HG03064 (cell line): Measurements from ENCODE around the gene NAP1L3.

ENCODE experiments used
- ATAC-seq: cut with Tn5 transposase; IDR thresholded peaks from one replicate; pipeline ENCODE4 v1.9.1; 2021; ENCODE audit warnings: low read depth; ENCODE audit not compliant: unreplicated experiment

Gene NAP1L3, protein sequence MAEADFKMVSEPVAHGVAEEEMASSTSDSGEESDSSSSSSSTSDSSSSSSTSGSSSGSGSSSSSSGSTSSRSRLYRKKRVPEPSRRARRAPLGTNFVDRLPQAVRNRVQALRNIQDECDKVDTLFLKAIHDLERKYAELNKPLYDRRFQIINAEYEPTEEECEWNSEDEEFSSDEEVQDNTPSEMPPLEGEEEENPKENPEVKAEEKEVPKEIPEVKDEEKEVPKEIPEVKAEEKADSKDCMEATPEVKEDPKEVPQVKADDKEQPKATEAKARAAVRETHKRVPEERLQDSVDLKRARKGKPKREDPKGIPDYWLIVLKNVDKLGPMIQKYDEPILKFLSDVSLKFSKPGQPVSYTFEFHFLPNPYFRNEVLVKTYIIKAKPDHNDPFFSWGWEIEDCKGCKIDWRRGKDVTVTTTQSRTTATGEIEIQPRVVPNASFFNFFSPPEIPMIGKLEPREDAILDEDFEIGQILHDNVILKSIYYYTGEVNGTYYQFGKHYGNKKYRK

DNA sequence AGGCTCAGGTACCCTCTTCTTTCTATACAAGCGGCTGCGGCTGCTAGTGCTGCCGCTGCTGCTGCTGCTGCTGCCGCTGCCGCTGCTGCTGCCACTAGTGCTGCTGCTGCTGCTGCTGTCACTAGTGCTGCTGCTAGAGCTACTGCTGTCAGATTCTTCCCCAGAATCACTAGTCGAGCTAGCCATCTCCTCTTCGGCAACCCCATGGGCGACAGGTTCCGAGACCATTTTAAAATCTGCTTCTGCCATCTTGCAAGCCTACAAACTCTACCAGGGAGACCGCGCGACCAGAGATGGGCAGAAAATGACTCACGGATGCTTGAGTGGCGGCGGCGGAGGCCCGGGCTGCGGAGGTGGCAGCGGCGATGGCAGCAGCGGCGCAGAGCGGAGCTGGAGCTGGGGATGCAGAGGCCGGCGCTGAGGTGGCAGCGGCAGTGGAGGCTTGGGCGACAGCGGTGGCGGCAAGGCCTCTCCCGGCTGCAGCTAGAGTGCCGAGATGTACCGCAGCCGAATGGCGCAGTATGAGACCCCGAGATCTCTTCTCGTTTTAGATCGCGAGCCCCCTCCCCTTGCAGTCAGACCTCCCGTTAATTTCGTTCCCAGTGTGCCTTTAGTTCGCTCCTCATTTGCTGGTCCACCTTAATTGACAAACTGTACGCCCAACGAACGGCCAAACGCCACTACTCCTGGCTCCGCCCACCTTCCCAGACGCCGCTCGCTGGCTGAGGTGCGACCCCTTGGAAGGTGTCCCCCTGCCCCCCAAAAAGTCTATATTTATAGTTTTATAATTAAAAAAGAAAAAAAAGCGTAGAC, at the start of gene NAP1L3:
NAP1L3 (minus strand) TSS at position 523 of the 813 bp plus-strand sequence; CDS start at position 249, 274 bp downstream.
- peak; percentile 59 for ATAC-seq

DNA sequence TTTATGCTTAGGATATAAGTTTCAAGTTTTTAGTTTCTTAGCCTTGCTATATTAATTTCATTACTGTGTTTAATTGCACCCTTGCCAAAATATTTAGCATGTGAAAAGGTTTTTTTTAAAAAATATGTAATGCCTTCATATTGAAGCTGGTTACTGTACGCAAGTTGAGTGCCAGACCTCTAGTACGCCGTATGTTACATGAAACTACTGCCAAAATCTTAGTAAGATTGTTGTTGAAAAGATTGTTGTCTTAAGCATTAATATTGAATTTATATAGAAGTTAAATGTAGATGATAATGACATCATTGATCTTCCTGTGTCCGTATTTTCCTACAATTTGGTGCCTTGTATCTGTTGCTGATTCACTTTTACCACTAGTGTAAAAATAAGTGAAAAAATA, 37.7 kb upstream of the NAP1L3 start:
- no peak for ATAC-seq

DNA sequence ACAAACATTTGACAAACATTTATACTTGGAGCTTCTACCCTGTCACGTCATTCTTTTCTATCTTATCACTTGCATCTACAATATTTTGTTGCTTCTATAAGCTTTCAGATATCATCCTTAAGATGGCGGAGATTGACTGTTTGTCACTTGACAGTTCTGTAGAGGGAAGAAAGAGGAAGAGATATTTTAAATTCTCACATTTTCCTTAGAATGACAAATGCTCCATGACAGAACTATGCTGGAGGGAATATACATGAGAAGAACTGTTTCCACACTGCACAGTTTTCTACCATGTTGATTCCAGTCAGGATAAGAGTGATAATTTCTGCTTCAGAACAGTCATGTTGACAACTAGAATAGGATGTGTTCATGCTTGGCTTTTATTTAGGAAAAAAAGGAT, 30.3 kb upstream of the NAP1L3 start:
- no peak for ATAC-seq

DNA sequence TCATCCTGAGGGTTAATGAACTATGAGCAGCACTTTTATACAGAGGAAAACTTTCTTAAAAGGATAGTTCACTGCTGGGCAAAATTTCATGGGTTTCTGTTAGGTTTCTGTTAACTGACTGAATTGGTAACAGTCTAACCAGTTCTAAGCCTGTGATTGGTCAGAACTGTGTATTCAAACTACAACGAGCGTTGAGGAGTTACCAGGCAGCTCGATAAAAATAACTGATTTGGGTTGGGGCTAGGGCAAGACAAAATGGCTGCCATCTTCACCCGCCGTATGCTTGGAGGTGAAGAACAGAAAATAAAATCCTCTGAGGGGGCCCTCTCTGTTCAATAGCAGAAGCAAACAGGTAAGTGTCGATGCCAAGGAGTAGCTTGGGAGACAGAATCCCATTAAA, 22.6 kb upstream of the NAP1L3 start:
- ATAC-seq, result no peak

DNA sequence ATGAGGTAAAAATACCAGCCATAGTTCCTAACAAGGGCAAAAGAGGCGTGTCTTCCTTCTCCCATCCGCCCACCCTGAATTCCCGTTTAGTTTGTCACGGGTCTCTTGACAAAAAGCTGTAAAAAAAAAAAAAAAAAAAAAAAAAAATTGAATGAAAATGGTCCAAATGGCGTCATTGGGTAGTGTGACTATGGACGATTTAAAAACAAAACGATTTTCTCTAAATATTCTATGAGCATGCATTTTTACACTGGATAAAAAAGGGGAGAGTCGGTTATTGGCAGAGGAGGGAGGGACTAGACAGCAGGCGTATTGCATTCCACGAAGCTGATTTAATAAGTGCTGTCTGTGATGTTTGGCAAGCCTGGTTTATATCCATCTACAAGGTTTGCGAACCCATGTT, 492 bp upstream of the NAP1L3 start, which contains the start of gene FAM133A:
FAM133A (plus strand) TSS at position 338 of the 403 bp plus-strand sequence. CDS start 35,214 bp downstream, outside the sequence.
- ATAC-seq, result no peak

DNA sequence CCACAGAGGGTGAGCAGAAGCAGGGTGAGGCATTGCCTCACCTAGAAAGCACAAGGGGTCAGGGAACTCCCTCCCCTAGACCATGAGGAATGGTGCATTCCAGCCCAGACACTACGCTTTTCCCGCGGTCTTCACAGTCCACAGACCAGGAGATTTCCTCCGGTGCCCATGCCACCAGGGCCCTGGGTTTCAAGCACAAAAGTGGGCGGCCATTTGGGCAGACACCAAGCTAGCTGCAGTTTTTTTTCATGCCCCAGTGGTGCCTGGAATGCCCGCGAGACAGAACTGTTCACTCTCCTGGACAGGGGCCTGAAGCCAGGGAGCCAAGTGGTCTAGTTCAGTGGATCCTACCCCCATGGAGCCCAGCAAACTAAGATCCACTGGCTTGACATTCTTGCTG, 12.8 kb downstream of the NAP1L3 start:
- ATAC-seq, result no peak

DNA sequence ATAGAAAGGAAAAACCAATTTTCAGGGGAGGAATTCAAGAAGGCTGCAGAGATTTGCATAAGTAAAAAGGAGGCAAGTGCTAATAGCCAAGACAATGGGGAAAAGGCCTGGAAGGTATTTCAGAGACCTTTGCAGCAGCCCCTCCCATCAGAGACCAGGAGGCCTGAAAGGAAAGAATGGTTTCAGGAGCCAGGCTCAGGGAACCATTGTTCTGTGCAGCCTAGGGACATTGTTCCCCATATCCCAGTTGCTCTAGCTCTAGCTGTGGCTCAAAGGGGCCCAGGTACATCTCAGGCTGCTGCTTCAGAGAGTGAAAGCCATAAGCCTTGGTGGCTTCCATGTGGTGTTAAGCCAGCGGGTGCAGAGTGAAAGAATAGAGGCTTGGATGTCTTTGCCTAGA, 24.0 kb downstream of the NAP1L3 start:
- ATAC-seq, result no peak

DNA sequence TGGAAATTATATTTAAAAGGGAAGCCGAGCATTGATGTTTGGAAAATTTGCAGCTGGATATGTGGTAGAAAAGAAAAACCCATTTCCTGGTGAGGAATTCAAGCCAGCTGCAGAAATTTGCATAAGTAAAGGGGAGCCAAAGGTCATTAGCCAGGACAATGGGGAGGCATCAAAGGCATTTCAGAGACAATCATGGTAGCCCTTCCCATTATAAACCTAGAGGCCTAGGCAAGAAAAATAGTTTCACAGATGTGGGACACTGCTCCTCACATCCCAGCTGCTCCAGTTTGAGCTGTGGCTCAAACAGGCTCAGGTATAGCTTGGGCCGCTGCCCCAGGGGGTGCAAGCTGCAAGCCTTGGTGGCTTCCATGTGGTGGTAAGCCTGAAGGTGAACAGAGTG, 35.8 kb downstream of the NAP1L3 start:
- ATAC-seq, result no peak
